AG04450 (cell line): ENCODE data around the gene PRSS57. TPM values are rescaled to one million over a fixed set of nuclear protein-coding genes. Genes with fewer than 3 reads are reported as not detected.

Source experiments
- CTCF ChIA-PET: fragments of 300-600, 350-600 bp; formaldehyde crosslinking; extraction: SDS; loops from one replicate; lab custom pipeline; 2022; ENCODE audit warnings: antibody characterized with exemption, inconsistent platforms; lab: Charles Lee
- POLR2A ChIA-PET: fragments of 350-600 bp; formaldehyde crosslinking; extraction: SDS; loops from one replicate; lab custom pipeline; 2021; ENCODE audit warnings: antibody characterized with exemption, inconsistent platforms; lab: Yijun Ruan, JAX
- DNase-seq: peaks from one replicate; pipeline ENCODE4 v3.0.0-alpha.2; 2011; ENCODE audit warnings: low read depth, low spot score
- H3K27ac ChIP-seq: one replicate; pipeline ENCODE4 v1.5.1; 2012; ENCODE audit warnings: low read depth, low read length, control low read depth
- H3K27me3 ChIP-seq: one replicate; pipeline ENCODE4 v1.6.0; 2012; ENCODE audit warnings: low read length; ENCODE audit not compliant: control insufficient read depth, insufficient read depth
- H3K4me3 ChIP-seq: 2 replicates; pipeline ENCODE4 v1.5.1; 2011; ENCODE audit warnings: mild to moderate bottlenecking, low read depth, low read length, control low read depth
- H3K9me3 ChIP-seq: 2 replicates; pipeline ENCODE4 v1.5.1; 2012; ENCODE audit warnings: low read length; ENCODE audit not compliant: control insufficient read depth, insufficient read depth
- polyA plus RNA-seq: library from polyadenylated mRNA; depleted of rRNA; stranded (reverse); fragments of >200 nt; gene quantifications from 2 replicates; pipeline ENCODE4 v1.2.3, GENCODE V29; 2011
- TF ChIP-seq, protein P1 (sequence below): IDR thresholded peaks from 2 replicates; pipeline ENCODE4 v1.5.1; 2011; ENCODE audit warnings: low read depth, low read length, control low read depth, inconsistent platforms

The PRSS57 gene
- polyA plus RNA-seq, 1 experiment = not detected

DNA sequence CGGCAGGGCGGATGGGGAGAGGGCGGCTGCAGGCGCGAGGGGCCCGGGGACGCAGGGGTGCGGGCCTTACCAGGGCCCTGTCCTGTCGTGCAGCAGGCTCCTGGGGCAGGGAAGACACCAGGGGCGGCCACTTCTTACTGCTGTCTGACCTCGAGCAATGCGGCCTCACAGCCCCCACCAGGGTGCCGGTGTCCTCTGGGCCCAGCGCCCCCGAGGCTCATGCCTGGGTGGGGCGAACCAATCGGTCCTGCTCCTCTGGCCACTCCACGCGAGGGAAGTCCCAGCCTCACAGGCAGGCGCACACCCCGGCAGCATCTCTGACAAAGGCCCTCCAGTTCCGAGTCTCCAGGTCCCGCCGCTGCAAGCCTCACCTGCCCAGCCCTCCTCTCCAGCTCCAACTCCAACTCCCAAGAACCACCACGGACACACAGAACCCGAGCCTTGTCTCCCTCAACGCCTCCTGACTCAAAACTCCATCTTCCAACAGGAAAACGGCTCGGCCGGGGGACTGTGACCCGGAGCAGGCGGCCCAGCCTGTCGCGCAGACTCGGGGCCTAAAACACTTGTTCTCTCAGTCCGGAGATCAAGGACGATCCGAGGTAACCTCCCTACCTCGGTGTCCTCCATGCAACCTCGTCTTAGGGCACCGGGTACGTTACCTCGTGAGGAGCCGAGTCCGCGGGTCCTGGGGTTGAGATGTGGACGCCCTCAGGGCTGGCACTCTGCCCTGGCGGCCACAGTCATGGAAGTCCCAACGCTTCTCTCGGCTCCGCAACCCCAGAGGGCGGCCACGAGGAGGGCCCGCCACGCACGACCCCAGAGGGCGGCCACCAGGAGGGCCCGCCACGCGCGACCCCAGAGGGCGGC is 49.1 kb downstream of the PRSS57 start:
- DNase-seq = no peak
- Histone ChIP-seq H3K4me3 (no peak overlapping the region), H3K9me3 (peaks cover 4% of the 10 kb centered on the region; the same call in 1 of the 2 replicates), H3K27me3 (no peaks in the 10 kb centered on the region), H3K27ac (no peak overlapping the region)
- CTCF ChIA-PET = no interaction called here
- TF ChIP-seq, protein P1, sequence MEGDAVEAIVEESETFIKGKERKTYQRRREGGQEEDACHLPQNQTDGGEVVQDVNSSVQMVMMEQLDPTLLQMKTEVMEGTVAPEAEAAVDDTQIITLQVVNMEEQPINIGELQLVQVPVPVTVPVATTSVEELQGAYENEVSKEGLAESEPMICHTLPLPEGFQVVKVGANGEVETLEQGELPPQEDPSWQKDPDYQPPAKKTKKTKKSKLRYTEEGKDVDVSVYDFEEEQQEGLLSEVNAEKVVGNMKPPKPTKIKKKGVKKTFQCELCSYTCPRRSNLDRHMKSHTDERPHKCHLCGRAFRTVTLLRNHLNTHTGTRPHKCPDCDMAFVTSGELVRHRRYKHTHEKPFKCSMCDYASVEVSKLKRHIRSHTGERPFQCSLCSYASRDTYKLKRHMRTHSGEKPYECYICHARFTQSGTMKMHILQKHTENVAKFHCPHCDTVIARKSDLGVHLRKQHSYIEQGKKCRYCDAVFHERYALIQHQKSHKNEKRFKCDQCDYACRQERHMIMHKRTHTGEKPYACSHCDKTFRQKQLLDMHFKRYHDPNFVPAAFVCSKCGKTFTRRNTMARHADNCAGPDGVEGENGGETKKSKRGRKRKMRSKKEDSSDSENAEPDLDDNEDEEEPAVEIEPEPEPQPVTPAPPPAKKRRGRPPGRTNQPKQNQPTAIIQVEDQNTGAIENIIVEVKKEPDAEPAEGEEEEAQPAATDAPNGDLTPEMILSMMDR = no peak
- POLR2A ChIA-PET = no interaction called here

DNA sequence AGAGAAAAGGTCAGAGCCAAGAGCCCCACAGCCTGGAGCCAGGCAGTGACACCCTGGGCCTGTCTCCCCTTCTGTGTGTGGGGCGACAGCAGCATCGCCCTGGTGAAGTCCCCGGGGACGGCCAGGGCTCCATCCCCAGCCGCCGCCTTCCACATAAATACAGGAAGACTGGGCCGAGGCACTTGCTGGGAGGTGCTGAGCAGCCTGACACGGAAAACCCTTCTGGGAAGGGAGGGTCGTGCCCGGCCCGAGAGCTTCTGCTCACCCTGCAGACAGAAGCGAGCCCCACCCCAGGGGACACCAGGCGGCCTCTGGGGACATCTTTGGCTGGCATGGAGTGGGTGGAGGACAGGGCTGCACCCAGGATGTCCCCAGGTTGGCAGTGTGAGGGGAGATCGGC is 50.5 kb downstream of the PRSS57 start:
- H3K9me3 ChIP-seq = peaks cover 4% of the 10 kb centered on the region; the same call in 1 of the 2 replicates
- TF ChIP-seq, protein P1 = no peak
- POLR2A ChIA-PET = no interaction called here
- CTCF ChIA-PET = no interaction called here
- H3K27me3 ChIP-seq = no peaks in the 10 kb centered on the region
- H3K27ac ChIP-seq = no peak overlapping the region
- DNase-seq = no peak
- no peak overlapping the region for H3K4me3 ChIP-seq

DNA sequence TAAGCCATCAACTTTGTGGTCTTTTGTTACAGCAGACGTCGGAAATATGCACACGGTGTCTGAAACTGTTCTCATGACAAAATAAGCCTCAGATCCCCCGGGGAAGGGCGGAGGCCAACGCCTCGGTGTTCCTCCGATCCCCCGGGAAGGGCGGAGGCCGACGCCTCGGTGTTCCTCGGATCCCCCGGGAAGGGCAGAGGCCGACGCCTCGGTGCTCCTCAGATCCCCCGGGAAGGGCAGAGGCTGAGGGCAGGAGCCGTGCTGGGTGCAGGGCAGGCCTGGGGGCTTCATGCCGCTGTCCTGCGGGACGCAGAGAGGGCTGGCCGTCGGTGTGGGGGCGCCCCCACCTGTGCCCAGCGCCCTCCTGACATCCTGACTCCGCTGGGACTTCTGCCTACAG is 50.9 kb downstream of the PRSS57 start:
- Histone ChIP-seq H3K9me3 (peaks cover 4% of the 10 kb centered on the region; the same call in 1 of the 2 replicates), H3K27ac (no peak overlapping the region), H3K27me3 (no peaks in the 10 kb centered on the region), H3K4me3 (no peak overlapping the region)
- TF ChIP-seq, protein P1 = no peak
- ChIA-PET CTCF (no interaction called here), POLR2A (no interaction called here)
- no peak for DNase-seq

DNA sequence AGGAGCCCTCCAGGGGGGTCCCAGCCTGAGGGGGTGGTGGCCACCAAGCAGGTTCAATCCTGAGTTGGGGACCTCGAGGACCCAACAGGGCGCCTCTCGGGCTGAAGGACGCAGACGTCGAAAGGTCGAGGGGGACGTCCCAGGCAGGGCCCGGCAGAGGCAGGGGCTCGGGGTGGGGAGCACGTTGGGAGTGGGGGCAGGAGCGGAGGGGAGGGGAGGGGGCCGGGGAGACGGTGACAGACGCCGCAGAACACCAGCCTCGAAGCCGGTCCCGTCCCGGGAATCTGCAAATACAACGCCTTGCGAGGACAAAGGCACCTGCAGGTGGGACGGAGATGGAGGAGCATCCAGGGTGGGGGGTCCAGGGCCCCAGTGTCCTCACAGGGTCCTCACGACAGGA is 51.5 kb downstream of the PRSS57 start:
- TF ChIP-seq, protein P1 = no peak
- Histone ChIP-seq H3K27ac (no peak overlapping the region), H3K27me3 (no peaks in the 10 kb centered on the region), H3K9me3 (peaks cover 4% of the 10 kb centered on the region; the same call in 1 of the 2 replicates), H3K4me3 (no peak overlapping the region)
- CTCF ChIA-PET = no interaction called here
- POLR2A ChIA-PET = no interaction called here
- DNase-seq = no peak
